Nephron progenitor cell (in vitro differentiated cells): Measurements from ENCODE around the gene SPDYE2.
"Not testable (repeated sequence)": the region's sequence is repeated elsewhere in the genome, so short reads cannot be mapped to it uniquely, and the experiment has no call there.

Experiments used
- DNase-seq: peaks from one replicate; pipeline ENCODE4 v3.0.0; 2021
- H3K27ac Mint-ChIP-seq: 2 replicates; pipeline ENCODE4 v1.8.0; 2021; ENCODE audit warnings: mild to moderate bottlenecking, moderate library complexity, mixed read lengths
- H3K27me3 Mint-ChIP-seq: 2 replicates; pipeline ENCODE4 v1.8.0; 2021; ENCODE audit warnings: mild to moderate bottlenecking, low read depth, mixed read lengths; ENCODE audit not compliant: poor library complexity
- H3K36me3 Mint-ChIP-seq: 2 replicates; pipeline ENCODE4 v1.8.0; 2021; ENCODE audit warnings: low read depth, mixed read lengths
- H3K4me1 Mint-ChIP-seq: 2 replicates; pipeline ENCODE4 v1.8.0; 2021; ENCODE audit warnings: mixed read lengths
- H3K4me3 Mint-ChIP-seq: 2 replicates; pipeline ENCODE4 v1.8.0; 2021; ENCODE audit warnings: mild to moderate bottlenecking, moderate library complexity, mixed read lengths
- H3K9me3 Mint-ChIP-seq: 2 replicates; pipeline ENCODE4 v1.8.0; 2021; ENCODE audit warnings: mild to moderate bottlenecking, moderate library complexity, mixed read lengths

The SPDYE2 gene

DNA sequence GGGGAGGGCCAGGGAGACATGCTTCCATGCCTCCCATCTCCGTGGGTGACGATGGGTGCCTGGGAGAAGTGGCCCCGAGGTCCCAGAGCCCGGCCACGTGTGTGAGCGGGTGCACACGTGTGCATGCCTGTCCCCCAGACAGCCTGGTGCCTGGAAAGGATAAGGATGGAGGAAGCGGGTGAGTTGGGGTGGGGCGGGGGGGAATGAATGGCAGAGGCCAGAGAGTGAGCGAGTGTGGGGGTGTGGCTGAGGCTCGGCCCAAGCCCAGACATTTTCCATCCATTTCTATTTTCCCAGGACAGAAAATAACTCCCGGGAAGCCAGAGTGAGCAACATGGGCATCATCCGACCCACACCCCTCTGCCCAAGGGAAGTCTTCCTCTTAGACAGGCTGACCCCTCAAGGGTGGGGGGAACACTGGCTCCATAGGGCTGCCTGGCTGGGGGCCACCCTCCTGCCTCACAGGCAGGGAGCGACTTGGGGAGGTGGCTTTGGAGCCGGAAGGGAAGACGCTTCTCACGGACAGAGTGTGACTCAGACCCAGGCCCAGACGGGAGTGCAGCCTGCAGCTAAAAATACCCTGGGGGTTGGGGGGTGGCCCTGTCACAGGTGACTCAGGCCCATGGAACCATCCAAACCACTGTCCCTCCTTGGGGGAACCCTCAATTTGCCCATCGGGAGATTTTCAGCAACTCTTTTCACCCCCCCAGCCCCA, 53.6 kb downstream of the SPDYE2 start:
- H3K36me3 Mint-ChIP-seq, H3K9me3 Mint-ChIP-seq, H3K4me1 Mint-ChIP-seq, H3K27me3 Mint-ChIP-seq, H3K4me3 Mint-ChIP-seq, DNase-seq, H3K27ac Mint-ChIP-seq: not testable (repeated sequence)

- DNase-seq, H3K9me3 Mint-ChIP-seq, H3K4me3 Mint-ChIP-seq, H3K36me3 Mint-ChIP-seq, H3K4me1 Mint-ChIP-seq, H3K27ac Mint-ChIP-seq, H3K27me3 Mint-ChIP-seq: not testable (repeated sequence)
These were observed 55.8 kb downstream of the SPDYE2 start for GRCh38 chr7:102606848-102607247.

DNA sequence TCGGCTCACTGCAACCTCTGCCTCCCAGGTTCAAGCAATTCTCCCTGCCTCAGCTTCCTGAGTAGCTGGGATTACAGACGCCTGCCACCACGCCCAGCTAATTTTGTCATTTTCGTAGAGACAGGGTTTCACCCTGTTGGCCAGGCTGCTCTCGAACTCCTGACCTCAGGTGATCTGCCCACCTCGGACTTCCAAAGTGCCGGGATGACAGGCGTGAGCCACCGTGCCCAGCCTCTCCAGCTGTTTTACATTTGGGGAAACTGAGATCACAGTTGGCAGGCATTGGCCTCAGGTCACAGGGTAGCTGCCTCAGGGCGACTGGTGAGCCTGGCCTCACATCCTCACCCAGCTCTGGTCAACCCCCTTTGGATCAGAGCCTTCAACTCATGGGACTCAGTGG, 58.7 kb downstream of the SPDYE2 start:
- not testable (repeated sequence) for H3K27ac Mint-ChIP-seq, H3K36me3 Mint-ChIP-seq, H3K4me1 Mint-ChIP-seq, H3K27me3 Mint-ChIP-seq, H3K9me3 Mint-ChIP-seq, H3K4me3 Mint-ChIP-seq, DNase-seq

GRCh38 chr7:102610441-102610840, 59.4 kb downstream of the SPDYE2 start:
- H3K4me3 Mint-ChIP-seq, H3K4me1 Mint-ChIP-seq, H3K27ac Mint-ChIP-seq, H3K27me3 Mint-ChIP-seq, H3K36me3 Mint-ChIP-seq, DNase-seq, H3K9me3 Mint-ChIP-seq: not testable (repeated sequence)

GRCh38 chr7:102611013-102611674, 60.1 kb downstream of the SPDYE2 start:
- not testable (repeated sequence) for H3K36me3 Mint-ChIP-seq, H3K4me3 Mint-ChIP-seq, DNase-seq, H3K27me3 Mint-ChIP-seq, H3K9me3 Mint-ChIP-seq, H3K27ac Mint-ChIP-seq, H3K4me1 Mint-ChIP-seq

- H3K36me3 Mint-ChIP-seq, H3K4me3 Mint-ChIP-seq, H3K27me3 Mint-ChIP-seq, H3K9me3 Mint-ChIP-seq, H3K4me1 Mint-ChIP-seq, H3K27ac Mint-ChIP-seq: not testable (repeated sequence)
- DNase-seq = peak; percentile 49
These were observed 60.8 kb downstream of the SPDYE2 start for GRCh38 chr7:102611675-102612325.
